ENCODE measurements around the gene CHCHD6.

- TF ChIP-seq POLR2AphosphoS5 (IDR thresholded peaks at IDR 0.05) = no peak
- TF ChIP-seq CTCF (IDR thresholded peaks at IDR 0.05) = no peak
- no peak for TF ChIP-seq POLR2A (IDR thresholded peaks at IDR 0.05)
- TF ChIP-seq EP300 (IDR thresholded peaks at IDR 0.05) = no peak
Measured at GRCh38 chr3:126749547-126749875, 45.5 kb downstream of the CHCHD6 start.
